Neural progenitor cell (in vitro differentiated cells): Measurements from ENCODE around the gene SKIL. TPM values are rescaled to one million over a fixed set of nuclear protein-coding genes. Genes with fewer than 3 reads are reported as not detected.

Experiments used
- DNase-seq: peaks from one replicate; pipeline ENCODE4 v3.0.0-alpha.2; 2016; ENCODE audit warnings: low spot score
- H2AFZ ChIP-seq: fragments of 200-600 bp; sonication (generic); replicated peaks from 2 replicates; pipeline ENCODE4 v1.6.1; 2016; ENCODE audit warnings: antibody characterized with exemption
- H3F3A ChIP-seq: fragments of 200-600 bp; sonication (generic); 2 replicates; pipeline ENCODE4 v1.6.1; 2016; ENCODE audit warnings: antibody characterized with exemption, low read depth
- H3K27ac ChIP-seq: fragments of 200-600 bp; sonication (generic); 2 replicates; pipeline ENCODE4 v1.5.1; 2016; ENCODE audit warnings: mild to moderate bottlenecking
- H3K27me3 ChIP-seq: fragments of 200-600 bp; sonication (generic); 2 replicates; pipeline ENCODE4 v1.6.1; 2016; ENCODE audit warnings: mild to moderate bottlenecking, moderate library complexity
- H3K36me3 ChIP-seq: fragments of 200-600 bp; sonication (generic); 2 replicates; pipeline ENCODE4 v1.5.1; 2016
- H3K4me1 ChIP-seq: fragments of 200-600 bp; sonication (generic); 2 replicates; pipeline ENCODE4 v1.6.1; 2016; ENCODE audit warnings: mixed run types
- H3K4me2 ChIP-seq: fragments of 200-600 bp; sonication (generic); 2 replicates; pipeline ENCODE4 v1.6.1; 2016
- H3K4me3 ChIP-seq: fragments of 200-600 bp; sonication (generic); 2 replicates; pipeline ENCODE4 v1.5.1; 2016
- H3K79me2 ChIP-seq: fragments of 200-600 bp; sonication (generic); 2 replicates; pipeline ENCODE4 v1.6.1; 2016; ENCODE audit warnings: low read depth
- H3K9ac ChIP-seq: fragments of 200-600 bp; sonication (generic); 2 replicates; pipeline ENCODE4 v1.6.1; 2016
- H3K9me3 ChIP-seq: fragments of 200-600 bp; sonication (generic); 2 replicates; pipeline ENCODE4 v1.5.1; 2016; ENCODE audit warnings: low read depth
- H4K20me1 ChIP-seq: fragments of 200-600 bp; sonication (generic); 2 replicates; pipeline ENCODE4 v1.6.1; 2016; ENCODE audit warnings: low read depth
- H3K27ac Mint-ChIP-seq: 3 replicates; pipeline ENCODE4 v1.8.0; 2021; ENCODE audit warnings: mixed read lengths
- H3K27me3 Mint-ChIP-seq: 2 replicates; pipeline ENCODE4 v1.8.0; 2022; ENCODE audit warnings: low read depth, mild to moderate bottlenecking, inconsistent platforms, moderate library complexity, mixed read lengths; ENCODE audit not compliant: insufficient read depth
- H3K36me3 Mint-ChIP-seq: 3 replicates; pipeline ENCODE4 v1.8.0; 2021; ENCODE audit warnings: mixed read lengths
- H3K4me1 Mint-ChIP-seq: 3 replicates; pipeline ENCODE4 v1.8.0; 2021; ENCODE audit warnings: mixed read lengths
- H3K4me3 Mint-ChIP-seq: 3 replicates; pipeline ENCODE4 v1.8.0; 2021; ENCODE audit warnings: mild to moderate bottlenecking, moderate library complexity, mixed read lengths
- H3K9me3 Mint-ChIP-seq: 3 replicates; pipeline ENCODE4 v1.8.0; 2020; ENCODE audit warnings: mixed read lengths
- EZH2 ChIP-seq: fragments of 200-600 bp; sonication (generic); IDR thresholded peaks from 2 replicates; pipeline ENCODE4 v1.6.1; 2017; ENCODE audit warnings: antibody characterized with exemption, mild to moderate bottlenecking, moderate library complexity
- EZH2phosphoT487 ChIP-seq: fragments of 200-600 bp; sonication (generic); IDR thresholded peaks from 2 replicates; pipeline ENCODE4 v1.6.1; 2017; ENCODE audit warnings: antibody characterized with exemption
- total RNA-seq: library from RNA; depleted of rRNA; stranded (reverse); fragments of >200 nt; gene quantifications from 2 replicates; pipeline ENCODE4 v1.2.3, GENCODE V29; 2015; ENCODE audit warnings: low replicate concordance
- TF ChIP-seq, protein P1 (sequence below): fragments of 200-600 bp; sonication (generic); IDR thresholded peaks from 2 replicates; pipeline ENCODE4 v1.5.1; 2017; ENCODE audit warnings: antibody characterized with exemption, mild to moderate bottlenecking

SKIL gene
- total RNA-seq, 1 donor from 2014 or later, result 26.6 TPM

DNA sequence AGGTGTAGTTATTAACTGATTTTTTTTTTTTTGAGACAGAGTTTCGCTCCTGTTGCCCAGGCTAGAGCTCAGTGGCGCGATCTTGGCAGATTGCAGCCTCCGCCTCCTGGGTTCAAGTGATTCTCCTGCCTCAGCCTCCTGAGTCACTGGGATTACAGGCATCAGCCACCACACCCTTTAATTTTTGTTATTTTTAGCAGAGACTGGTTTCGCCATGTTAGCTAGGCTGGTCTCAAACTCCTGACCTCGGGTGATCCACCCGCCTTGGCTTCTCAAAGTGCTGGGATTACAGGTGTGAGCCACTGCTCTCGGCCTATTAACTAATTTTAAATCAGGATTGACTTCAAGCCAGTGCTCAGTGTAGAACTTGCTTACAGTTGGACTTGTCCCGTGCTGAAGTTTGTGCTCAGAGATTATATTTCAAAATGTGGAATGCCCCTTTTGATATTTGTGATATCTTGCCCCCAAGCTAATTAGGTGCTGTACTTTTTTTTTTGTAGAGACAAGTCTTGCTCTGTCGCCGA, 6.0 kb downstream of the SKIL start:
- Histone ChIP-seq H3K4me3 (no peak overlapping the region), H3K4me1 (peaks cover 5% of the 10 kb centered on the region), H3K27ac (no peak overlapping the region), H3K79me2 (peaks cover 34% of the 10 kb centered on the region), H3K4me2 (no peak overlapping the region), H3K36me3 (no peaks in the 10 kb centered on the region), H4K20me1 (no peaks in the 10 kb centered on the region), H3F3A (peaks cover 8% of the 10 kb centered on the region), H3K27me3 (peaks cover 11% of the 10 kb centered on the region), H2AFZ (no peak overlapping the region), H3K9ac (no peak overlapping the region), H3K9me3 (no peaks in the 10 kb centered on the region)
- no peak overlapping the region for H3K27ac Mint-ChIP-seq
- peaks cover 23% of the 10 kb centered on the region for H3K4me1 Mint-ChIP-seq
- H3K36me3 Mint-ChIP-seq, result peaks cover 45% of the 10 kb centered on the region
- peaks cover 3% of the 10 kb centered on the region for H3K27me3 Mint-ChIP-seq
- TF ChIP-seq, protein P1, sequence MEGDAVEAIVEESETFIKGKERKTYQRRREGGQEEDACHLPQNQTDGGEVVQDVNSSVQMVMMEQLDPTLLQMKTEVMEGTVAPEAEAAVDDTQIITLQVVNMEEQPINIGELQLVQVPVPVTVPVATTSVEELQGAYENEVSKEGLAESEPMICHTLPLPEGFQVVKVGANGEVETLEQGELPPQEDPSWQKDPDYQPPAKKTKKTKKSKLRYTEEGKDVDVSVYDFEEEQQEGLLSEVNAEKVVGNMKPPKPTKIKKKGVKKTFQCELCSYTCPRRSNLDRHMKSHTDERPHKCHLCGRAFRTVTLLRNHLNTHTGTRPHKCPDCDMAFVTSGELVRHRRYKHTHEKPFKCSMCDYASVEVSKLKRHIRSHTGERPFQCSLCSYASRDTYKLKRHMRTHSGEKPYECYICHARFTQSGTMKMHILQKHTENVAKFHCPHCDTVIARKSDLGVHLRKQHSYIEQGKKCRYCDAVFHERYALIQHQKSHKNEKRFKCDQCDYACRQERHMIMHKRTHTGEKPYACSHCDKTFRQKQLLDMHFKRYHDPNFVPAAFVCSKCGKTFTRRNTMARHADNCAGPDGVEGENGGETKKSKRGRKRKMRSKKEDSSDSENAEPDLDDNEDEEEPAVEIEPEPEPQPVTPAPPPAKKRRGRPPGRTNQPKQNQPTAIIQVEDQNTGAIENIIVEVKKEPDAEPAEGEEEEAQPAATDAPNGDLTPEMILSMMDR, result no peak
- no peak for TF ChIP-seq EZH2phosphoT487
- TF ChIP-seq EZH2, result no peak
- no peak for DNase-seq
- H3K4me3 Mint-ChIP-seq, result no peak overlapping the region
- H3K9me3 Mint-ChIP-seq, result peaks cover 4% of the 10 kb centered on the region

DNA sequence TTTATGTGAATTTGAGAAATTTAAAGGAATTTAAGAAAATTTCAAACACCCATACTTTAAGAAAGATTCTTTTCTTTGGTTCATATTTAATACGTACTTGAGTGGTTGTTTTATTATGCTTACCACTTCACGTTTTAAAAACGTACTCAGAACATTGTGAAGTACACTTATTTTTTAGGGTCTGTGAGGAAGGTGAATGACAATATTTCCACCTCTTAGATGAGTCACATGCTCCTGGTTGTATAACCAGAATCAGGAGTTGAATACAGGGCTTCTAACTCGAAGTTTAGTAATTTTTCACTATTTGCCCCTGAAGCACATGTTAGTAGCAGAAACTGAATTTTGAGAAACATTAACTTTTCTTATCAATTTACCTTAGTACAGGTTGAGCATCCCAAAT, 7.5 kb downstream of the SKIL start:
- Histone ChIP-seq H3K9me3 (no peaks in the 10 kb centered on the region), H3K79me2 (peaks cover 27% of the 10 kb centered on the region), H4K20me1 (no peaks in the 10 kb centered on the region), H3K4me3 (no peak overlapping the region), H3K36me3 (no peaks in the 10 kb centered on the region), H2AFZ (no peak overlapping the region), H3K4me1 (no peaks in the 10 kb centered on the region), H3K4me2 (no peak overlapping the region), H3K27ac (no peak overlapping the region), H3K27me3 (peaks cover 1% of the 10 kb centered on the region), H3F3A (no peaks in the 10 kb centered on the region), H3K9ac (no peak overlapping the region)
- Mint-ChIP-seq H3K4me1 (peaks cover 13% of the 10 kb centered on the region), H3K36me3 (peaks cover 42% of the 10 kb centered on the region), H3K9me3 (peaks cover 4% of the 10 kb centered on the region), H3K4me3 (no peak overlapping the region), H3K27ac (no peak overlapping the region), H3K27me3 (peaks cover 4% of the 10 kb centered on the region)
- TF ChIP-seq, protein P1, result no peak
- no peak for TF ChIP-seq EZH2phosphoT487
- DNase-seq, result no peak

DNA sequence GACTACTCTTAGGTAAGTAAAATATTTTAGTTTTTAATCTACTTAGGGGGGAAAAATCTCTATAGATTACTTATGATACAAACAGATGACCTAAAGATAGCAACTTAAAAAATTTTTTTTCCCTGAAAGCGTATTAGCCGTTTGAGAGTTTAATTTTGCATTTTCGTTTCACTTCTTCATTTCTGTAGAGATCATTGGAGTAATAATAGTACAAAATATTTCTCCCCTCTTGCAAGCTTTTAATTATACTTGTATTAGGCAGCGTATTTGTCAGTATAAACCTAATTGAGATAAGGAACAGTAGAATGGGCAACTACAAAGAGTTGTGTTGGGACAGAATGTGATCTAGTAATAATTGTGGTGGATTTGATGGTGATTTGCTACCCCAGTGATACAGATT, 10.3 kb downstream of the SKIL start:
- Mint-ChIP-seq H3K27me3 (peaks cover 4% of the 10 kb centered on the region), H3K4me3 (no peak overlapping the region), H3K4me1 (peaks cover 19% of the 10 kb centered on the region), H3K27ac (no peak overlapping the region), H3K9me3 (peaks cover 4% of the 10 kb centered on the region), H3K36me3 (peaks cover 23% of the 10 kb centered on the region)
- no peak for DNase-seq
- H3K9me3 ChIP-seq, result no peaks in the 10 kb centered on the region
- H3F3A ChIP-seq, result no peaks in the 10 kb centered on the region
- no peaks in the 10 kb centered on the region for H3K4me1 ChIP-seq
- H3K4me3 ChIP-seq, result no peak overlapping the region
- no peaks in the 10 kb centered on the region for H3K36me3 ChIP-seq
- no peak overlapping the region for H3K27ac ChIP-seq
- H3K4me2 ChIP-seq, result no peak overlapping the region
- H3K79me2 ChIP-seq, result peaks cover 10% of the 10 kb centered on the region
- no peak overlapping the region for H2AFZ ChIP-seq
- no peaks in the 10 kb centered on the region for H3K27me3 ChIP-seq
- TF ChIP-seq EZH2phosphoT487 (no peak), EZH2 (no peak)
- TF ChIP-seq, protein P1, result no peak
- H3K9ac ChIP-seq, result no peak overlapping the region
- no peaks in the 10 kb centered on the region for H4K20me1 ChIP-seq
